ENCODE results near the gene VASH2. TPM values are rescaled to one million over a fixed set of nuclear protein-coding genes. Genes with fewer than 3 reads are reported as not detected.

Gene VASH2
- polyA plus RNA-seq, 1 experiment, result 0.12 TPM

GRCh38 chr1:212966616-212967015, 16.3 kb downstream of the VASH2 start:
- Histone ChIP-seq H3K27me3 (ENCODE audit: control insufficient read depth, insufficient read depth, low read length) (peaks cover 3% of the 10 kb centered on the region), H3K4me3 (ENCODE audit: low read depth, low read length) (no peak overlapping the region), H3K36me3 (ENCODE audit: control insufficient read depth, insufficient read depth, low read length) (no peaks in the 10 kb centered on the region)
- POLR2A ChIA-PET, result no interaction called here
- no peak for TF ChIP-seq CTCF (IDR thresholded peaks at IDR 0.05; ENCODE audit: insufficient read depth, low read depth, low read length)
- CTCF ChIA-PET, result interaction anchor here (1.2 to 3.0 kb wide), 3 partner anchors 13 to 18 kb away, joined by 4 to 13 read pairs (median 11); no protein-coding TSS in a partner anchor
- no peak for DNase-seq (ENCODE audit: low read depth)

DNA sequence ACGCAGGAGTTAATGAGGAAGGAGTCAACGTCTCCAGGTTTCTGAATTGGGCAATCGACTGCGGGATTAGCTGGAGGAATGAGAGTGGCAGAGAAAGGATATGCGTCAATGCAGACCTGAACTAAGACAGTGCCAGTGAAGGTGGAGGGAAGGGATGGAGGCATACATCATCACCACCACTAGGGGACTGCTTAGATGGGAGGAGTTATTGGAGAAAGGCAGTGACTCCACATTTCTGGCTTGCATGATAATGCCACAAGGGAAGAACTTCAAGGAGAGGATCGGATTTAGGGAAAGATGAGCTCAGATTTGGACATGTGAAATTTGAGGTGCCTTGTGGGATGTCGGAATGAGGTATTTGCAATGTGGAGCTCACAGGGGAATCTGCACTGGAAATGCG, 17.5 kb downstream of the VASH2 start:
- peak; percentile 64 for TF ChIP-seq CTCF (IDR thresholded peaks at IDR 0.05; ENCODE audit: insufficient read depth, low read depth, low read length)
- H3K36me3 ChIP-seq (ENCODE audit: control insufficient read depth, insufficient read depth, low read length), result no peaks in the 10 kb centered on the region
- H3K4me3 ChIP-seq (ENCODE audit: low read depth, low read length), result no peak overlapping the region
- POLR2A ChIA-PET, result no interaction called here
- DNase-seq (ENCODE audit: low read depth), result no peak
- peaks cover 3% of the 10 kb centered on the region for H3K27me3 ChIP-seq (ENCODE audit: control insufficient read depth, insufficient read depth, low read length)
- CTCF ChIA-PET, result interaction anchor here (0.6 to 3.0 kb wide), 13 partner anchors 8 to 96 kb away, joined by 3 to 13 read pairs (median 4); partner anchors contain the start of gene VASH2

- H3K36me3 ChIP-seq (ENCODE audit: control insufficient read depth, insufficient read depth, low read length), result no peaks in the 10 kb centered on the region
- no peak for TF ChIP-seq CTCF (IDR thresholded peaks at IDR 0.05; ENCODE audit: insufficient read depth, low read depth, low read length)
- H3K27me3 ChIP-seq (ENCODE audit: control insufficient read depth, insufficient read depth, low read length), result peaks cover 3% of the 10 kb centered on the region
- ChIA-PET CTCF (interaction anchor here (0.8 to 3.0 kb wide), 10 partner anchors 7 to 77 kb away, joined by 3 to 13 read pairs (median 4); partner anchors contain the start of gene VASH2), POLR2A (no interaction called here)
- no peak overlapping the region for H3K4me3 ChIP-seq (ENCODE audit: low read depth, low read length)
- no peak for DNase-seq (ENCODE audit: low read depth)
Observed at GRCh38 chr1:212968368-212968863, 18.1 kb downstream of the VASH2 start.

GRCh38 chr1:212970085-212970484, 19.7 kb downstream of the VASH2 start:
- no peak for TF ChIP-seq CTCF (IDR thresholded peaks at IDR 0.05; ENCODE audit: insufficient read depth, low read depth, low read length)
- CTCF ChIA-PET, result no interaction called here
- Histone ChIP-seq H3K27me3 (ENCODE audit: control insufficient read depth, insufficient read depth, low read length) (peaks cover 2% of the 10 kb centered on the region), H3K4me3 (ENCODE audit: low read depth, low read length) (no peak overlapping the region), H3K36me3 (ENCODE audit: control insufficient read depth, insufficient read depth, low read length) (no peaks in the 10 kb centered on the region)
- POLR2A ChIA-PET, result no interaction called here
- no peak for DNase-seq (ENCODE audit: low read depth)

- DNase-seq (ENCODE audit: low read depth), result no peak
- POLR2A ChIA-PET, result no interaction called here
- CTCF ChIA-PET, result no interaction called here
- no peaks in the 10 kb centered on the region; the same call in 1 of the 2 replicates for H3K27me3 ChIP-seq (ENCODE audit: control insufficient read depth, insufficient read depth, low read length)
- TF ChIP-seq CTCF (IDR thresholded peaks at IDR 0.05; ENCODE audit: insufficient read depth, low read depth, low read length), result no peak
- no peak overlapping the region for H3K4me3 ChIP-seq (ENCODE audit: low read depth, low read length)
- no peaks in the 10 kb centered on the region for H3K36me3 ChIP-seq (ENCODE audit: control insufficient read depth, insufficient read depth, low read length)
Observed at GRCh38 chr1:212971312-212971711, 21.0 kb downstream of the VASH2 start.
